ENCODE measurements around the gene UFSP2.

Gene UFSP2

DNA sequence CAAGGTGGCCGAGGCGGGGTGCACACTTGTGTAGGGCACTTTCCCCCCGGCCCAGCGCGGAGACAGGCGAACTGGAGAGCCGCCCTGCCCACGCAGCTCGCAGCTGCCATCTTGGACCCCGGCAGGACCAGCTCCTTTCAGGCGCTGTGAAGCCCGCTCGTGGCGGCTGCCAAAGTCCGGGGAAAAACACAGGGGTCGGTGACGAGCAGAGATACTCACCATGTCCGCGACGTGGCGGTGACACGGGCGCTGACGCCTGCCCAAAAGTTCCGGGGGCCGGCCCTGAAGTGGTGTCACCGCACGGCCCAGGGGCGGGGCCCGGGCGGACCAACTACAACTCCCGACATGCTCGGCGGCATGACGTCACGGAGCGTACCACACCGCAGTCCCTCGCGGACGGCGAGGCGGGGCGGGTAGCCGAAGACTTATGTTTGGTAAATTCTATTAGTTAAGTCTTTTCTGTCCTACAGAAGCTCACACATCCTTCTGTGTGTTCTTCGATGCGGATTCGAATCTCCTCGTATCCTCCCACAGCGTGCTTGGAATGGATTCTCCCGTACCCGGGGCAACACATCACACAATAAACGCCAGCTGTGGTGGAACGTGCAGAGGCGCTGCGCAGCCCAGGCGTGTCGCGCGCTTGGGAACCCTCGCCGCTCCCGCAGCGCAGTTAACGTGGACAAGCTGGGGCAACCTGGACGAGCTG is at the start of gene UFSP2:
Gene UFSP2 (minus strand): TSS at position 318 of the 706 bp plus-strand sequence. CDS start 96 bp downstream, at position 222.
- peak; percentile 54 for DNase-seq

DNA sequence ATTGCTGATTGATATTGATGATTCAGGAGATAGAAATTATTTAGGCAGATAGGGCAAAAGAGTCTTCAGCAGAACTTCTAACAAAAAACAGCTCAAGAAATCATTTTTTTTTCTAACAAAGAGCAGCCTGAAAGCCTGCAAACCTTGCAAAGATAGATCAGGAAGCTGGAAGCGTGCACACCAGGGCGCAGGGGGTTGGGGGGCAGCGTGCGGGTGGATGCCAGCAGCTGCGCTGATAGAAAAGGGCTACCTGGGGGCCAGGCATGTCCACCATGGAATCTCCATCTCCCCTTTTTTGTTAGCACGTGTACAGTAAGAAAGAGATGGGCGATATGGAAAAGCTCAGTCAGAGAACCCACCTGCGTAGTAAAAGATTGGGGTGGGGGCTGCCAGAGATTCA is 47.5 kb upstream of the UFSP2 start:
- no peak for DNase-seq

DNA sequence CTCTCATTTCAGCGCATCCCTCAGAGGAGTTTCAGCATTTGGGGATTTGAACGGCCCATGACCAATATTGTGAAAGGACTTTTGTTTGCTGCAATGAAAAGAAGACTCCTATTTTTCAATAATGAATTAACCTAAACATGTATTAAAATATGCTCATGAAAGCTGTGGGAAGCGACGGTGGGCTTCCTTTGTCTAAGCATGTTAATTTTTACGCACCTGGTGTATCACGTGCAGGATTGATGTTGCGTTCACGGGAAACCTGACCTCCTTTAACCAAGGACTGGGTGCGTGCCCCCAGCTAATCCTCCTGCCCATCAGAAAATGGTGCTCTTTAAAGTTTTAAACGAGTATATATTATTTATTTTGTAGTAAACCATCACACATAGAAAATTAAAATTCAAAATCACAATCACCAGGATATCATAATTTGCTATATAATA is 46.4 kb upstream of the UFSP2 start:
- no peak for DNase-seq

- peak; percentile 57 for DNase-seq
Observed at GRCh38 chr4:185471235-185472102, 45.7 kb upstream of the UFSP2 start, which contains the start of gene CCDC110. Gene CCDC110 (minus strand): TSS chr4:185471733. CDS start chr4:185471683, 50 bp downstream.

GRCh38 chr4:185470501-185471195 is 44.9 kb upstream of the UFSP2 start:
- DNase-seq, result peak; percentile 3

DNA sequence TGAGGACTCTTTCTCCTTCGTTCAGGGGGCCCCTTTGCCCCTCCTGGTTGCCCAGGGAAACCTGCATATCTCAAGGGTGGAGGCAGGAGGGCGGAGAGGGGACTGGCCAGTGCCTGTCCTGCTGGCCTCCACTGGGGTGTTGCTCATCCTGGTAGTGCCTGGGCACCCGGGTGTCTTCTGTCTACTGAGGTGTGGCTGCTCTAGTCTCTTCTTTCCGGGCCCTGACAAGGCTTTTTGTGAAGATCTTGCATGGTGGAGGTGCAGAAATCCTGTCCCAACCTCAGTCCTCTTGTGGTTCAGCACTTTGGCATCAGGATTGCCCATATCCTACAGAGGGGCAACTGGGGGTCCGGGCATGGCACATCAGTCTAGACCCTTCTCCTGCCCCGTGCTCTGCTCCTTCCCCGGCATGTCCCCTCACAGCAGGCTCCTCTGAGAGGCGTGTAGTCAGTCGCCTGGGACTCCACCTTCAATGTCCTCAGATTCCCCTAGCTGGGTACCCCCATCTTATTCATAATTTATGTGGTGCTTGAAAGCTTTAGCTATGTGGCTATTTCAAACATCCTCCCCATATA is 43.9 kb upstream of the UFSP2 start:
- no peak for DNase-seq

DNA sequence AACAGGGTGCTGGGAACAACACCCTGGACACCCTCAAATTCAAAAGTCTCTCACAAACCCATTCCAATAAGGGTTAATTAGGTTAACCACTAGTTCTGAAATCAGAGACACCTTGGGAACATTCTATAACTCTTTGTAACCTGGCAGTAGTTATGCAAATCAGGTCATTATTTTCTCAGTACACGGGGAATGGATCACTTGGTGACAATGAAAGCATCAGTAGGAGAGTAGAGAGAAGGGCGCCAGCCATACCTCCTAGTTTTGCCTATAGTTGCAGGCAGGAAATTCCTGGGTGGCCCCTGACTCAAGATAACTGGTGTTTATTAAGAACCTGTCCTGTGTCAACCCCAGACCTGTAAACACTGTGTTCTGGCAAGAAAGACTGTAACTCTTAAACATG is 43.2 kb upstream of the UFSP2 start:
- no peak for DNase-seq

DNA sequence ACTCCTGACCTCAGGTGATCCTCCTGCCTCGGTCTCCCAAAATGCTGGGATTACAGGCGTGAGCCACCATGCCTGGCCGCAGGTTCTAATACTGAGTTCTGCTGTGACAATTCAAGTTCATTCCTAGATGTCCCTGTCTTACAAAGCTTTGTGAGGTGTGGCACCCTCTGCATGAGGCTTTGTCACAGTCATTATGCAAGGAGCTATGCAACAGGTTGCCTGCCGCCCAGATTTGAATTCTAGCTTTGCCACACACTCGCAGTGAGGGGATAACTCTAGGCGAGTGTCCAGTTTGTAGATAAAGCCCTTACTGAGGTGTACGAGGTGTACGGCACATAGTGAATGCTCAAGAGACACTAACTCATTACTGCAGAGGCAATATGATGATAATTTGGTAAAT is 42.2 kb upstream of the UFSP2 start:
- DNase-seq, result no peak

DNA sequence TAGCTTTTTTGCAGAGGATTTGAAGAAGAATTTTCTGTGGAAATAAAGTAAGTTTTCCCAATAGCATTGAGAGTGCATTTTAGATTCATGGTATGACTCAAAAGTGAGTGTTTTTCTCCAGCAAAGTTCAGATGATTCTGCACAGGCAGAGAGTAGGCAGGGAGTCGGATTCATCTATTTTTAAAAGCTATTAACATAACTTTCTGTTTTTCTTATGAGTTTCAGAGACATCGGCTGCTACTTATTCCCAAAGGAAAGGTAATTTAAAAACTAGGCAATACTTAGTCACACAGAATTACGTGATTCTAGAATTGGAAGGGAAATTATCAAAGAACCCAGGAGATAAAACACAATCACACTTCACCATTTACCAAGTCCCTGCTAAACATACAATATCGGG is 41.3 kb upstream of the UFSP2 start:
- no peak for DNase-seq

GRCh38 chr4:185465707-185466106 is 39.9 kb upstream of the UFSP2 start:
- DNase-seq, result no peak

GRCh38 chr4:185464887-185465286 is 39.1 kb upstream of the UFSP2 start:
- DNase-seq, result no peak

DNA sequence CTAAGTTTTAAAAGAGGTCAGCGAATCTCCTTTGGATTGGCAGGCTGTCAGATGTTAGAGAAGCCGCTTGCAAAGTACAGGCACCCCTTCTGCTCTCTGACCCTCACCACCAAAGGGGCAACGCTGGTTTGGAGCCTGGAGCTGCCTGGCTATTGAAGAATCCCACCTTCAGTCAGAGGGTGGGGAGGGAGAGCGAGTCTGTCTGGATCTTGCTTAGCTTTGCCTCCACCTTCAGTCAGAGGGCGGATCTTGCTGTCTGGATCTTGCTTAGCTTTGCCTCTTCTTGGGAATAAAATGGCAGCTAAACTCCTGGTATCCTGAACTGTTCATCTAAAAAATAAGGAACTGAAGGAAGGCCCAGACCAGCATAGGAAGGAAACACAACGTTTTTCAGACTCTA is 38.4 kb upstream of the UFSP2 start:
- no peak for DNase-seq

DNA sequence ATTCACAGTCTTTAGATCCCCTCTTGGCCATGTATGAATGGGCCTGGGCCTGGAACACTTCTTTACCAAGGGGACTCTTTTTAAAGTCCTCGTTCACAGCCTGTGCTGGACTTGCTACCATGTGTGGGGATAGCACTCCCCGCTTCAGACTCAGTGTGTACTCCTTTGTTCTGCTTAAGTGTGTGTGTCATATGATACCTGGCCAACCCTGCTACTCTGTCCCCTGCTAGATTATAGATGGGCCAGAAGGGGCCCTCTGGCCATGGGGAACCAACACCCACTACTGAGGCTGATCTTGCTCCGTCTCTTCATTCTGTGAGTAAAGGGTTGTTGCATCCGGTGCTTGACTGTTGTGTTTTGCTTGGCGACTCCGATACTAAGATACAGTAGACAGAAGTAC is 37.8 kb upstream of the UFSP2 start:
- DNase-seq, result no peak

DNA sequence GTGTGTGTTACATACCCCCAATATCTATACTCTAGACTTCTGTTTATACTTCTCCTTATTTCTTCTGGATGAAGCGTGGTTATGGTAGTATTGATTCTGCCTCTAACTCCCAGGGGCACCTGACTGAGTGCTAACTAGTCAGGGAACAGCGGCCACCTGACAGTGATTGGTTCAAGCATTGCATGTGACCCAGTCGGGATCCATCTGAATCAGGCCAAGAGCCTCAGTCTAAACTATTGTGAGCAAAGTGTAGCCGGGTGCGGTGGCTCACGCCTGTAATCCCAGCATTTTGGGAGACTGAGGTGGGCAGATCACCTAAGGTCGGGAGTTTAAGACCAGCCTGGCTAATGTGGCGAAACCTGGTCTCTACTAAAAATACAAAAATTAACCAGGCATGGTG is 35.8 kb upstream of the UFSP2 start:
- no peak for DNase-seq

- DNase-seq, result no peak
Observed at GRCh38 chr4:185457136-185457535, 31.4 kb upstream of the UFSP2 start.

DNA sequence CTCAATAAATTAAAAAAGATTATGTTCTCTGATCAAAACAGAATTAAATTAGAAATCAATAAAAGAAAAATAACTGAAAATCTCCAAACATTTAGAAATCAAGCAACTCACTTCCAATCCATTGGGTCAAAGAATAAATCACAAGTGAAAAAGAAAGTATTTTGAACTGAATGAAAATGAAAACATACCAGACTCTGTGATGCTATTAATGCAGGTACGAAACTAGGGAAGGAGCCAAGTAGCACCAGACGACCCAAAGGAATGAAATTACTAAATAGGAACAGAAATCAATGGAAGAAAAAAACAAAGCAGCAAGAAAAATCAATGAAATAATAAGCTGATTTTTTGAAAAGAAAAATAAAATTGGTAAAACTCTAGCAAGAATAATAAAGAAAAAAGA is 30.4 kb upstream of the UFSP2 start:
- no peak for DNase-seq

- no peak for DNase-seq
Observed at GRCh38 chr4:185445209-185445608, 19.4 kb upstream of the UFSP2 start.

DNA sequence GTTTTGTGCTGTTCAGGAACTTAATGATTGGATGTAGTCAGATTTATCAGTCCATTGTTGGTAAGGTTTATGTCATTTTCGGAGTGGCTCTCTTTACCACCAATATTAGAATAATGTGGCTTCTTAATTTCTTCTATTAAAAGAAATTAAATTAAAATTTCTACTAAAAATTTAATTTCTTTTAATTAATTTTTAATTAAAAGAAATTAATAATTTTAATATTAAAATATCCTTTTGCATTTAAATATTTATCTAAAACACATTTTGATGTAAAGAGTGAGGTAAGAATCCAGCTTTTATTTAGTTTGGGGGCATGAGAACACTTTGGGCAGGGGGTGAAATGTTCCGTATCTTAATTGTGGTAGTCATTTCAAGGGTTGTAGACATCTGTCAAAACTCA is 15.7 kb upstream of the UFSP2 start:
- no peak for DNase-seq

GRCh38 chr4:185437809-185438208 is 12.0 kb upstream of the UFSP2 start:
- no peak for DNase-seq

- no peak for DNase-seq
Observed at GRCh38 chr4:185435466-185435865, 9.7 kb upstream of the UFSP2 start.

GRCh38 chr4:185429660-185430059 is 3.9 kb upstream of the UFSP2 start:
- no peak for DNase-seq

- no peak for DNase-seq
Observed at GRCh38 chr4:185426960-185427688, 1.4 kb upstream of the UFSP2 start.

Measured in NCI-H226 (cell line).